K562 (cell line): Measurements from ENCODE around the gene ANKRD33. TPM values are rescaled to one million over a fixed set of nuclear protein-coding genes. Genes with fewer than 3 reads are reported as not detected.

Source experiments
- BCOR ChIP-seq: fragments of 450-650 bp; IDR thresholded peaks from 2 replicates; pipeline ENCODE4 v1.6.1; 2016
- CBFA2T3 ChIP-seq: fragments of 450-650 bp; IDR thresholded peaks from 2 replicates; pipeline ENCODE4 v1.6.1; 2017
- DACH1 ChIP-seq: fragments of 450-650 bp; IDR thresholded peaks from 2 replicates; pipeline ENCODE4 v1.6.1; 2018; ENCODE audit not compliant: partially characterized antibody
- DPF2 ChIP-seq: fragments of 450-650 bp; IDR thresholded peaks from 2 replicates; pipeline ENCODE4 v1.6.1; 2016
- ETV5 ChIP-seq: sonication (generic); formaldehyde crosslinking; IDR thresholded peaks from 2 replicates; pipeline ENCODE4 v1.4.0; 2020; ENCODE audit warnings: low read depth, mild to moderate bottlenecking, missing genetic modification reagents
- KLF13 ChIP-seq: fragments of 450-650 bp; IDR thresholded peaks from 2 replicates; pipeline ENCODE4 v1.6.1; 2016; ENCODE audit warnings: missing genetic modification characterization, low read depth, mild to moderate bottlenecking, missing compliant biosample characterization, moderate library complexity, borderline replicate concordance
- PHB2 ChIP-seq: fragments of 450-650 bp; IDR thresholded peaks from 2 replicates; pipeline ENCODE4 v1.6.1; 2017; ENCODE audit warnings: low read depth
- PTBP1 ChIP-seq: fragments of 200-400 bp; formaldehyde crosslinking; IDR thresholded peaks from 2 replicates; pipeline ENCODE4 v1.6.1; 2017; ENCODE audit warnings: low read depth, low read length
- RCOR1 ChIP-seq, 2 experiments: IDR thresholded peaks; 2 replicates each; pipeline ENCODE4 v1.6.1; 2012; ENCODE audit warnings: low read depth in 2 of 2, low read length in 2 of 2, borderline replicate concordance in 1 of 2, improper control_type of control experiment in 1 of 2
- SAFB ChIP-seq: fragments of 200-400 bp; formaldehyde crosslinking; IDR thresholded peaks from 2 replicates; pipeline ENCODE4 v1.6.1; 2017; ENCODE audit warnings: low read depth, low read length, borderline replicate concordance
- SMAD4 ChIP-seq: fragments of 250-450 bp; sonication (Bioruptor Pico); conservative IDR thresholded peaks from 2 replicates; pipeline ENCODE4 v1.8.0; 2021; ENCODE audit warnings: inconsistent platforms, mild to moderate bottlenecking, moderate library complexity
- TRIM24 ChIP-seq, 2 experiments: fragments of 450-650 bp; IDR thresholded peaks; 2 replicates each; pipeline ENCODE4 v1.6.1; 2016
- ZFPM2 ChIP-seq: fragments of 250-450 bp; sonication (Bioruptor Pico); IDR thresholded peaks from 2 replicates; pipeline ENCODE4 v1.5.1; 2022; ENCODE audit warnings: mild to moderate bottlenecking
- ZNF511 ChIP-seq: sonication (generic); formaldehyde crosslinking; IDR thresholded peaks from 2 replicates; pipeline ENCODE4 v1.8.0; 2022; ENCODE audit warnings: mild to moderate bottlenecking, missing genetic modification reagents
- polyA plus RNA-seq, 8 experiments: library from polyadenylated mRNA; depleted of rRNA in 4 of 8; stranded (reverse) in 5 of 8; unstranded in 3 of 8; fragments of >200 nt; fragmentation: Nextera tagmentation in 2 of 8; fragmentation: Illumina TruSeq in 1 of 8; extraction: Ambion mirVana in 2 of 8; extraction: Trizol in 1 of 8; gene quantifications; 2 replicates each; pipeline versions ENCODE4 v1.2.1 to v1.2.3, GENCODE V29; 2011 to 2014; ENCODE audit warnings: inconsistent platforms in 1 of 8, missing spikeins in 1 of 8
- total RNA-seq, 7 experiments: library from RNA; depleted of rRNA in 6 of 7; stranded (reverse); fragments of >200 nt in 6 of 7; fragmentation: Illumina TruSeq in 2 of 7; extraction: Trizol in 2 of 7; gene quantifications; 2 replicates each; pipeline versions ENCODE4 v1.2.1 to v1.2.3, GENCODE V29; 2011 to 2021; ENCODE audit warnings: low replicate concordance in 1 of 7
- TF ChIP-seq, protein P1 (sequence below), 2 experiments: fragments of 450-650 bp; formaldehyde crosslinking in 1 of 2; IDR thresholded peaks; 2 replicates each; pipeline versions ENCODE4 v1.4.0 to v1.6.1; 2014 to 2020; ENCODE audit warnings: mild to moderate bottlenecking in 2 of 2, borderline replicate concordance in 1 of 2, low read depth in 1 of 2
- TF ChIP-seq, protein P2 (sequence below): fragments of 450-650 bp; IDR thresholded peaks from 2 replicates; pipeline ENCODE4 v1.6.1; 2018; ENCODE audit not compliant: partially characterized antibody

The ANKRD33 gene
- total and polyA plus RNA-seq, 9 of the 15 experiments (the other 6 are each of a cell fraction or from before 2014, with no cell fraction given): 0.04 to 0.11 (median 0.07) TPM; not detected in 4

DNA sequence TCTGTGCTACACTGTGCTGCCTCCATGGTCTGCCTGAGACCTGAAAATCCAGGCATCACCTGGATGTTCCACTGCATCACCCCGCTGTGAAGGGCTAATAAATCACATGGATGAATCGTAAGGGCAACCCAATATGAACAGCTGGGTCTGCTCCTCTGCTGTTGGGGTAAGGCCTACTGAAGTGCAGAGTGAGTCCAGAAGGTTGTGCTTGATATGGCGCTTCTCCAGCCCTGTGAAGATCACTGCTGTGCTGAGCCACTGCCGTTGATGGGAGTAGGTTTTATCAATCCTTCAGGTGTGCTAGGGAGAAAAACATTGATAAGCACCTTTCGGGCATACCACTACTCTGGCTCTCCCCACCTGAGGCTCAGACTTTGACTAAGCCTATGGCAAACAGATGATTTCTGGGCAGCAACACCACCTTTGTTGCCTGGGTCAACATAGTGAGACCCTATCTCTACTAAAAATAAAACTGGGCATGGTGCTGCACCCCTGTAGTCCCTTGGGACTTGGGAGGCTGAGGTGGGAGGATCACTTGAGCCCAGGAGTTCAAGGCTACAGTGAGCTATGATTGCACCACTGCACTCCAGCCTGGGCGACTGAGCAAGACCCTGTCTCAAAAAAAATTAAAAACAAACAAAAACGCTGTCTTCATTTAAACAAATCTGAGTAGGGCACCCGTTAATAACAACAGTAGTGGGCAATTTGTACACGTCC is 21.1 kb downstream of the ANKRD33 start (continued):
- TF ChIP-seq, protein P1, sequence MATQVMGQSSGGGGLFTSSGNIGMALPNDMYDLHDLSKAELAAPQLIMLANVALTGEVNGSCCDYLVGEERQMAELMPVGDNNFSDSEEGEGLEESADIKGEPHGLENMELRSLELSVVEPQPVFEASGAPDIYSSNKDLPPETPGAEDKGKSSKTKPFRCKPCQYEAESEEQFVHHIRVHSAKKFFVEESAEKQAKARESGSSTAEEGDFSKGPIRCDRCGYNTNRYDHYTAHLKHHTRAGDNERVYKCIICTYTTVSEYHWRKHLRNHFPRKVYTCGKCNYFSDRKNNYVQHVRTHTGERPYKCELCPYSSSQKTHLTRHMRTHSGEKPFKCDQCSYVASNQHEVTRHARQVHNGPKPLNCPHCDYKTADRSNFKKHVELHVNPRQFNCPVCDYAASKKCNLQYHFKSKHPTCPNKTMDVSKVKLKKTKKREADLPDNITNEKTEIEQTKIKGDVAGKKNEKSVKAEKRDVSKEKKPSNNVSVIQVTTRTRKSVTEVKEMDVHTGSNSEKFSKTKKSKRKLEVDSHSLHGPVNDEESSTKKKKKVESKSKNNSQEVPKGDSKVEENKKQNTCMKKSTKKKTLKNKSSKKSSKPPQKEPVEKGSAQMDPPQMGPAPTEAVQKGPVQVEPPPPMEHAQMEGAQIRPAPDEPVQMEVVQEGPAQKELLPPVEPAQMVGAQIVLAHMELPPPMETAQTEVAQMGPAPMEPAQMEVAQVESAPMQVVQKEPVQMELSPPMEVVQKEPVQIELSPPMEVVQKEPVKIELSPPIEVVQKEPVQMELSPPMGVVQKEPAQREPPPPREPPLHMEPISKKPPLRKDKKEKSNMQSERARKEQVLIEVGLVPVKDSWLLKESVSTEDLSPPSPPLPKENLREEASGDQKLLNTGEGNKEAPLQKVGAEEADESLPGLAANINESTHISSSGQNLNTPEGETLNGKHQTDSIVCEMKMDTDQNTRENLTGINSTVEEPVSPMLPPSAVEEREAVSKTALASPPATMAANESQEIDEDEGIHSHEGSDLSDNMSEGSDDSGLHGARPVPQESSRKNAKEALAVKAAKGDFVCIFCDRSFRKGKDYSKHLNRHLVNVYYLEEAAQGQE (IDR thresholded peaks at IDR 0.05; ENCODE audit: borderline replicate concordance): no peak
- TF ChIP-seq, protein P1 (CRISPR knock-in tag; IDR thresholded peaks at IDR 0.05; ENCODE audit: low read depth): no peak
- TF ChIP-seq TRIM24 (IDR thresholded peaks at IDR 0.05): peak; percentile 61 to 83
- TF ChIP-seq SAFB: no peak
- TF ChIP-seq ETV5: no peak
- TF ChIP-seq BCOR: peak; percentile 47; the same call in 1 of the 2 replicates
- TF ChIP-seq ZFPM2 (CRISPR knock-in tag): no peak
- peak; percentile 96 for TF ChIP-seq CBFA2T3
- TF ChIP-seq, protein P2, sequence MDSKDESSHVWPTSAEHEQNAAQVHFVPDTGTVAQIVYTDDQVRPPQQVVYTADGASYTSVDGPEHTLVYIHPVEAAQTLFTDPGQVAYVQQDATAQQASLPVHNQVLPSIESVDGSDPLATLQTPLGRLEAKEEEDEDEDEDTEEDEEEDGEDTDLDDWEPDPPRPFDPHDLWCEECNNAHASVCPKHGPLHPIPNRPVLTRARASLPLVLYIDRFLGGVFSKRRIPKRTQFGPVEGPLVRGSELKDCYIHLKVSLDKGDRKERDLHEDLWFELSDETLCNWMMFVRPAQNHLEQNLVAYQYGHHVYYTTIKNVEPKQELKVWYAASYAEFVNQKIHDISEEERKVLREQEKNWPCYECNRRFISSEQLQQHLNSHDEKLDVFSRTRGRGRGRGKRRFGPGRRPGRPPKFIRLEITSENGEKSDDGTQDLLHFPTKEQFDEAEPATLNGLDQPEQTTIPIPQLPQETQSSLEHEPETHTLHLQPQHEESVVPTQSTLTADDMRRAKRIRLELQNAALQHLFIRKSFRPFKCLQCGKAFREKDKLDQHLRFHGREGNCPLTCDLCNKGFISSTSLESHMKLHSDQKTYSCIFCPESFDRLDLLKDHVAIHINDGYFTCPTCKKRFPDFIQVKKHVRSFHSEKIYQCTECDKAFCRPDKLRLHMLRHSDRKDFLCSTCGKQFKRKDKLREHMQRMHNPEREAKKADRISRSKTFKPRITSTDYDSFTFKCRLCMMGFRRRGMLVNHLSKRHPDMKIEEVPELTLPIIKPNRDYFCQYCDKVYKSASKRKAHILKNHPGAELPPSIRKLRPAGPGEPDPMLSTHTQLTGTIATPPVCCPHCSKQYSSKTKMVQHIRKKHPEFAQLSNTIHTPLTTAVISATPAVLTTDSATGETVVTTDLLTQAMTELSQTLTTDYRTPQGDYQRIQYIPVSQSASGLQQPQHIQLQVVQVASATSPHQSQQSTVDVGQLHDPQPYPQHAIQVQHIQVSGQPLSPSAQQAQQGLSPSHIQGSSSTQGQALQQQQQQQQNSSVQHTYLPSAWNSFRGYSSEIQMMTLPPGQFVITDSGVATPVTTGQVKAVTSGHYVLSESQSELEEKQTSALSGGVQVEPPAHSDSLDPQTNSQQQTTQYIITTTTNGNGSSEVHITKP: peak; percentile 80
- no peak for TF ChIP-seq PTBP1
- TF ChIP-seq KLF13 (tag): no peak
- peak; percentile 87 for TF ChIP-seq DACH1
- 0 out of 2 replicates have a peak, but pooled peaks have one; percentile 41 for TF ChIP-seq PHB2
- peak; percentile 65 for TF ChIP-seq DPF2
- TF ChIP-seq ZNF511 (CRISPR knock-in tag): no peak
- TF ChIP-seq SMAD4 (CRISPR knock-in tag): 0 out of 2 replicates have a peak, but pooled peaks have one; percentile 45
- TF ChIP-seq RCOR1 (IDR thresholded peaks at IDR 0.05; ENCODE audit: borderline replicate concordance in 1 of 2, low read depth in 2 of 2, low read length in 2 of 2): peak in 1 of 2 experiments; percentile 25; a peak in 1 of 4 replicates
